ENCODE measurements around the gene CNNM3.

CNNM3 gene

GRCh38 chr2:96819876-96820511 lies 3.9 kb downstream of the CNNM3 start:
- no peak overlapping the region for H3K4ac ChIP-seq (ENCODE audit: low read length)
- no peak overlapping the region for H2AFZ ChIP-seq (ENCODE audit: low read length)
- no peak overlapping the region for H3K4me2 ChIP-seq (ENCODE audit: insufficient read depth, low read length, poor library complexity, severe bottlenecking)
- H3K4me3 ChIP-seq (ENCODE audit: low read length in 2 of 2): no peak overlapping the region
- no peak overlapping the region for H3K18ac ChIP-seq (ENCODE audit: low read length)
- no peak for DNase-seq (ENCODE audit: low spot score)
- H2AK5ac ChIP-seq (ENCODE audit: low read depth, low read length): no peak overlapping the region
- no peak overlapping the region for H2BK15ac ChIP-seq (ENCODE audit: low read length)
- H3K14ac ChIP-seq (ENCODE audit: low read length): no peak overlapping the region
- no peak overlapping the region for H2BK120ac ChIP-seq (ENCODE audit: low read depth, low read length)
- no peak overlapping the region for H2BK5ac ChIP-seq (ENCODE audit: low read length)
- no peak overlapping the region for H2BK12ac ChIP-seq (ENCODE audit: low read length)
- H3K79me1 ChIP-seq (ENCODE audit: low read depth, low read length): peaks cover 21% of the 10 kb centered on the region
- no peak overlapping the region for H4K91ac ChIP-seq (ENCODE audit: low read depth, low read length, poor library complexity)
- peaks cover 21 to 62% of the 10 kb centered on the region in 2 donors for H3K36me3 ChIP-seq (replicated peaks in 1 of 2; ENCODE audit: control insufficient read depth in 2 of 2, insufficient read depth in 2 of 2, low read length in 2 of 2)
- H3K27ac ChIP-seq (replicated peaks; ENCODE audit: low read length): no peak overlapping the region
- H3K4me1 ChIP-seq (ENCODE audit: control insufficient read depth in 2 of 2, insufficient read depth in 1 of 2, low read depth in 1 of 2, low read length in 2 of 2): peaks cover 17 to 33% of the 10 kb centered on the region in 2 donors
- peaks cover 0 to 1% (median 0%) of the 10 kb centered on the region in 3 experiments for H3K27me3 ChIP-seq (ENCODE audit: control insufficient read depth in 3 of 3, insufficient read depth in 3 of 3, low read depth in 1 of 3, low read length in 3 of 3)
- WGBS, 2 donors (ENCODE audit: extremely low coverage in 2 of 2, insufficient read length in 2 of 2, insufficient replicate concordance in 1 of 2): no CpG with 5 or more reads among the region's 12 CpGs
- no peak overlapping the region for H3K9ac ChIP-seq (ENCODE audit: low read depth, low read length, poor library complexity)
- no peak overlapping the region for H4K8ac ChIP-seq (ENCODE audit: low read depth, low read length)
- no peak overlapping the region for H3K23ac ChIP-seq (ENCODE audit: low read depth, low read length, poor library complexity)
- H3K9me3 ChIP-seq (replicated peaks in 1 of 2; ENCODE audit: control insufficient read depth in 2 of 2, insufficient read depth in 1 of 2, low read depth in 1 of 2, low read length in 2 of 2): no peaks in the 10 kb centered on the region

- H2AK5ac ChIP-seq (ENCODE audit: low read depth, low read length): no peak overlapping the region
- no peak overlapping the region for H3K4ac ChIP-seq (ENCODE audit: low read length)
- no peak overlapping the region for H3K4me3 ChIP-seq (ENCODE audit: low read length in 2 of 2)
- no peak overlapping the region for H3K23ac ChIP-seq (ENCODE audit: low read depth, low read length, poor library complexity)
- H3K36me3 ChIP-seq (replicated peaks in 1 of 2; ENCODE audit: control insufficient read depth in 2 of 2, insufficient read depth in 2 of 2, low read length in 2 of 2): peaks cover 28 to 74% of the 10 kb centered on the region in 2 donors
- H4K8ac ChIP-seq (ENCODE audit: low read depth, low read length): no peak overlapping the region
- no peak overlapping the region for H2AFZ ChIP-seq (ENCODE audit: low read length)
- H3K27ac ChIP-seq (replicated peaks; ENCODE audit: low read length): no peak overlapping the region
- H2BK5ac ChIP-seq (ENCODE audit: low read length): no peak overlapping the region
- H3K9ac ChIP-seq (ENCODE audit: low read depth, low read length, poor library complexity): no peak overlapping the region
- no peak overlapping the region for H3K18ac ChIP-seq (ENCODE audit: low read length)
- no peak overlapping the region for H4K91ac ChIP-seq (ENCODE audit: low read depth, low read length, poor library complexity)
- WGBS, 2 donors (ENCODE audit: extremely low coverage in 2 of 2, insufficient read length in 2 of 2, insufficient replicate concordance in 1 of 2): no CpG with 5 or more reads among the region's 11 CpGs
- H2BK15ac ChIP-seq (ENCODE audit: low read length): no peak overlapping the region
- peaks cover 24% of the 10 kb centered on the region for H3K79me1 ChIP-seq (ENCODE audit: low read depth, low read length)
- H3K9me3 ChIP-seq (replicated peaks in 1 of 2; ENCODE audit: control insufficient read depth in 2 of 2, insufficient read depth in 1 of 2, low read depth in 1 of 2, low read length in 2 of 2): no peaks in the 10 kb centered on the region
- no peak overlapping the region for H2BK12ac ChIP-seq (ENCODE audit: low read length)
- H3K4me1 ChIP-seq (ENCODE audit: control insufficient read depth in 2 of 2, insufficient read depth in 1 of 2, low read depth in 1 of 2, low read length in 2 of 2): peaks cover 12 to 33% of the 10 kb centered on the region in 2 donors
- H3K4me2 ChIP-seq (ENCODE audit: insufficient read depth, low read length, poor library complexity, severe bottlenecking): no peak overlapping the region
- DNase-seq (ENCODE audit: low spot score): no peak
- peaks cover 0 to 1% (median 0%) of the 10 kb centered on the region in 3 experiments for H3K27me3 ChIP-seq (ENCODE audit: control insufficient read depth in 3 of 3, insufficient read depth in 3 of 3, low read depth in 1 of 3, low read length in 3 of 3)
- H3K14ac ChIP-seq (ENCODE audit: low read length): no peak overlapping the region
- H2BK120ac ChIP-seq (ENCODE audit: low read depth, low read length): no peak overlapping the region
These were observed 5.1 kb downstream of the CNNM3 start for GRCh38 chr2:96821113-96821675.

- Histone ChIP-seq H3K27ac (replicated peaks; ENCODE audit: low read length) (no peak overlapping the region), H3K27me3 (ENCODE audit: control insufficient read depth in 3 of 3, insufficient read depth in 3 of 3, low read depth in 1 of 3, low read length in 3 of 3) (peaks cover 0 to 1% (median 0%) of the 10 kb centered on the region in 3 experiments), H4K8ac (ENCODE audit: low read depth, low read length) (no peak overlapping the region), H2BK5ac (ENCODE audit: low read length) (no peak overlapping the region), H3K36me3 (replicated peaks in 1 of 2; ENCODE audit: control insufficient read depth in 2 of 2, insufficient read depth in 2 of 2, low read length in 2 of 2) (peaks cover 37 to 89% of the 10 kb centered on the region in 2 donors), H4K91ac (ENCODE audit: low read depth, low read length, poor library complexity) (no peak overlapping the region), H2BK120ac (ENCODE audit: low read depth, low read length) (no peak overlapping the region), H2AFZ (ENCODE audit: low read length) (no peak overlapping the region), H3K4me3 (ENCODE audit: low read length in 2 of 2) (no peak overlapping the region), H3K9me3 (replicated peaks in 1 of 2; ENCODE audit: control insufficient read depth in 2 of 2, insufficient read depth in 1 of 2, low read depth in 1 of 2, low read length in 2 of 2) (no peaks in the 10 kb centered on the region), H3K23ac (ENCODE audit: low read depth, low read length, poor library complexity) (no peak overlapping the region), H3K9ac (ENCODE audit: low read depth, low read length, poor library complexity) (no peak overlapping the region), H2AK5ac (ENCODE audit: low read depth, low read length) (no peak overlapping the region), H3K79me1 (ENCODE audit: low read depth, low read length) (peaks cover 20% of the 10 kb centered on the region), H3K14ac (ENCODE audit: low read length) (no peak overlapping the region), H3K4me2 (ENCODE audit: insufficient read depth, low read length, poor library complexity, severe bottlenecking) (no peak overlapping the region), H3K4me1 (ENCODE audit: control insufficient read depth in 2 of 2, insufficient read depth in 1 of 2, low read depth in 1 of 2, low read length in 2 of 2) (peaks cover 5 to 27% of the 10 kb centered on the region in 2 donors), H2BK12ac (ENCODE audit: low read length) (no peak overlapping the region), H3K4ac (ENCODE audit: low read length) (no peak overlapping the region), H3K18ac (ENCODE audit: low read length) (no peak overlapping the region), H2BK15ac (ENCODE audit: low read length) (no peak overlapping the region)
- no peak for DNase-seq (ENCODE audit: low spot score)
- WGBS, 2 donors (ENCODE audit: extremely low coverage in 2 of 2, insufficient read length in 2 of 2, insufficient replicate concordance in 1 of 2): no CpG with 5 or more reads among the region's 4 CpGs
These were observed 6.7 kb downstream of the CNNM3 start for GRCh38 chr2:96822786-96823185.

GRCh38 chr2:96823198-96823597 lies 7.1 kb downstream of the CNNM3 start:
- no peak overlapping the region for H2AFZ ChIP-seq (ENCODE audit: low read length)
- H3K79me1 ChIP-seq (ENCODE audit: low read depth, low read length): peaks cover 20% of the 10 kb centered on the region
- DNase-seq (ENCODE audit: low spot score): no peak
- no peak overlapping the region for H3K18ac ChIP-seq (ENCODE audit: low read length)
- no peak overlapping the region for H2BK15ac ChIP-seq (ENCODE audit: low read length)
- H3K14ac ChIP-seq (ENCODE audit: low read length): no peak overlapping the region
- no peak overlapping the region for H3K27ac ChIP-seq (replicated peaks; ENCODE audit: low read length)
- peaks cover 40 to 89% of the 10 kb centered on the region in 2 donors for H3K36me3 ChIP-seq (replicated peaks in 1 of 2; ENCODE audit: control insufficient read depth in 2 of 2, insufficient read depth in 2 of 2, low read length in 2 of 2)
- no peak overlapping the region for H4K8ac ChIP-seq (ENCODE audit: low read depth, low read length)
- H2AK5ac ChIP-seq (ENCODE audit: low read depth, low read length): no peak overlapping the region
- H3K23ac ChIP-seq (ENCODE audit: low read depth, low read length, poor library complexity): no peak overlapping the region
- H2BK5ac ChIP-seq (ENCODE audit: low read length): no peak overlapping the region
- H3K9me3 ChIP-seq (replicated peaks in 1 of 2; ENCODE audit: control insufficient read depth in 2 of 2, insufficient read depth in 1 of 2, low read depth in 1 of 2, low read length in 2 of 2): no peaks in the 10 kb centered on the region
- H3K4me1 ChIP-seq (ENCODE audit: control insufficient read depth in 2 of 2, insufficient read depth in 1 of 2, low read depth in 1 of 2, low read length in 2 of 2): peaks cover 3 to 23% of the 10 kb centered on the region in 2 donors
- whole genome bisulfite sequencing, 2 donors (ENCODE audit: extremely low coverage in 2 of 2, insufficient read length in 2 of 2, insufficient replicate concordance in 1 of 2): no CpG with 5 or more reads among the region's 11 CpGs
- no peak overlapping the region for H3K4me3 ChIP-seq (ENCODE audit: low read length in 2 of 2)
- H2BK12ac ChIP-seq (ENCODE audit: low read length): no peak overlapping the region
- H3K4me2 ChIP-seq (ENCODE audit: insufficient read depth, low read length, poor library complexity, severe bottlenecking): no peak overlapping the region
- H2BK120ac ChIP-seq (ENCODE audit: low read depth, low read length): no peak overlapping the region
- peaks cover 0 to 1% (median 0%) of the 10 kb centered on the region in 3 experiments for H3K27me3 ChIP-seq (ENCODE audit: control insufficient read depth in 3 of 3, insufficient read depth in 3 of 3, low read depth in 1 of 3, low read length in 3 of 3)
- no peak overlapping the region for H3K4ac ChIP-seq (ENCODE audit: low read length)
- H4K91ac ChIP-seq (ENCODE audit: low read depth, low read length, poor library complexity): no peak overlapping the region
- H3K9ac ChIP-seq (ENCODE audit: low read depth, low read length, poor library complexity): no peak overlapping the region
